Mucosa of gallbladder (tissue), 1 donor: Measurements from ENCODE around the gene IL17RA. TPM values are rescaled to one million over a fixed set of nuclear protein-coding genes. Genes with fewer than 3 reads are reported as not detected.
A peak's percentile ranks its signal among the peaks of the same experiment; 100 is the strongest.

ENCODE experiments used
- DNase-seq: peaks from one replicate; pipeline ENCODE4 v3.0.0-alpha.2; 2020; ENCODE audit warnings: low spot score
- total RNA-seq: library from RNA; stranded (reverse); gene quantifications from one replicate; pipeline ENCODE4 v1.2.1, GENCODE V29; 2021
- donor health status: DM: no; HTN: no; CAD: no.

The IL17RA gene
- total RNA-seq, 1 donor from 2014 or later = 27.2 TPM

GRCh38 chr22:17157714-17158113 lies 72.9 kb downstream of the IL17RA start:
- DNase-seq = no peak

GRCh38 chr22:17158176-17158567 lies 73.4 kb downstream of the IL17RA start:
- DNase-seq = no peak

- peak; percentile 91 for DNase-seq
These were observed 74.0 kb downstream of the IL17RA start, which contains the start of gene HDHD5 for GRCh38 chr22:17158568-17159503. Gene HDHD5 (minus strand): TSS chr22:17159277. CDS start chr22:17159251, 26 bp downstream.

- DNase-seq = peak; percentile 44
These were observed 74.7 kb downstream of the IL17RA start for GRCh38 chr22:17159504-17159951.

- no peak for DNase-seq
These were observed 77.2 kb downstream of the IL17RA start for GRCh38 chr22:17161991-17162390.

GRCh38 chr22:17162731-17163130 lies 77.9 kb downstream of the IL17RA start:
- no peak for DNase-seq

GRCh38 chr22:17164392-17165024 lies 79.7 kb downstream of the IL17RA start:
- no peak for DNase-seq

Other genes with a start within 250 kb of the IL17RA start
- not detected for gene GAB4, start 76.8 kb upstream of the IL17RA start, total RNA-seq
- gene TMEM121B, start 36.4 kb downstream of the IL17RA start, total RNA-seq = 1.7 TPM
- gene HDHD5, start 74.3 kb downstream of the IL17RA start, total RNA-seq = 31.7 TPM
- 54.4 TPM for gene ADA2, start 134.4 kb downstream of the IL17RA start, total RNA-seq